ENCODE results near the gene ADRA2C.

Gene ADRA2C

GRCh38 chr4:3807822-3808496, 41.8 kb downstream of the ADRA2C start:
- TF ChIP-seq FOXP2 (optimal IDR thresholded peaks at IDR 0.05; ENCODE audit: borderline replicate concordance, extremely low read depth, extremely low read length, insufficient read depth), result no peak
- no peak for TF ChIP-seq REST (IDR thresholded peaks at IDR 0.05; ENCODE audit: insufficient read depth in 1 of 2, low read depth in 2 of 2, low read length in 2 of 2)
- no peak for TF ChIP-seq POLR2AphosphoS5 (IDR thresholded peaks at IDR 0.05; ENCODE audit: low read depth, low read length)
- TF ChIP-seq SIN3A (IDR thresholded peaks at IDR 0.05; ENCODE audit: borderline replicate concordance, insufficient read depth, low read length), result no peak
- TF ChIP-seq TAF1 (IDR thresholded peaks at IDR 0.05; ENCODE audit: borderline replicate concordance, insufficient read depth, low read length), result no peak

DNA sequence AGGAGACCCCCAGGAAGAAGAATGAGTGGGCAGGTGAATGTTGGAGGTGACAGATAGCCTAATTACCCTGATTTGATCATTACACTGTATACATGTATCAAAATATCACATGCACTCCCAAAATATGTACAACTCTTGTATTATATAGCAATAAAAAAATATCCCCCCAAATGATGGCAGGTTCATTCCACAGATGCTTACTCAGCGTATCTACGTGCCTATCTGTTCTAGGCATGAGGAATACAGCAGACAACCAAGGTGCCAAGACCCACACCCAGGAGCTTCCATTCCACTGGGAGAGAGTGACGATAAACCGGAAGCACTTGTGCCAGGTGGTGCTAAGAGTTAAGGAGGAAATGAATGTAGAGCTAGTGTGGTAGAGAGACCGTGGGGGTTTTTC, 42.4 kb downstream of the ADRA2C start:
- no peak for TF ChIP-seq FOXP2 (optimal IDR thresholded peaks at IDR 0.05; ENCODE audit: borderline replicate concordance, extremely low read depth, extremely low read length, insufficient read depth)
- TF ChIP-seq POLR2AphosphoS5 (IDR thresholded peaks at IDR 0.05; ENCODE audit: low read depth, low read length), result no peak
- no peak for TF ChIP-seq TAF1 (IDR thresholded peaks at IDR 0.05; ENCODE audit: borderline replicate concordance, insufficient read depth, low read length)
- no peak for TF ChIP-seq SIN3A (IDR thresholded peaks at IDR 0.05; ENCODE audit: borderline replicate concordance, insufficient read depth, low read length)
- TF ChIP-seq REST (IDR thresholded peaks at IDR 0.05; ENCODE audit: insufficient read depth in 1 of 2, low read depth in 2 of 2, low read length in 2 of 2), result no peak

GRCh38 chr4:3809028-3809427, 42.8 kb downstream of the ADRA2C start:
- TF ChIP-seq POLR2AphosphoS5 (IDR thresholded peaks at IDR 0.05; ENCODE audit: low read depth, low read length) (no peak), FOXP2 (optimal IDR thresholded peaks at IDR 0.05; ENCODE audit: borderline replicate concordance, extremely low read depth, extremely low read length, insufficient read depth) (no peak), SIN3A (IDR thresholded peaks at IDR 0.05; ENCODE audit: borderline replicate concordance, insufficient read depth, low read length) (no peak), TAF1 (IDR thresholded peaks at IDR 0.05; ENCODE audit: borderline replicate concordance, insufficient read depth, low read length) (no peak), REST (IDR thresholded peaks at IDR 0.05; ENCODE audit: insufficient read depth in 1 of 2, low read depth in 2 of 2, low read length in 2 of 2) (no peak)

DNA sequence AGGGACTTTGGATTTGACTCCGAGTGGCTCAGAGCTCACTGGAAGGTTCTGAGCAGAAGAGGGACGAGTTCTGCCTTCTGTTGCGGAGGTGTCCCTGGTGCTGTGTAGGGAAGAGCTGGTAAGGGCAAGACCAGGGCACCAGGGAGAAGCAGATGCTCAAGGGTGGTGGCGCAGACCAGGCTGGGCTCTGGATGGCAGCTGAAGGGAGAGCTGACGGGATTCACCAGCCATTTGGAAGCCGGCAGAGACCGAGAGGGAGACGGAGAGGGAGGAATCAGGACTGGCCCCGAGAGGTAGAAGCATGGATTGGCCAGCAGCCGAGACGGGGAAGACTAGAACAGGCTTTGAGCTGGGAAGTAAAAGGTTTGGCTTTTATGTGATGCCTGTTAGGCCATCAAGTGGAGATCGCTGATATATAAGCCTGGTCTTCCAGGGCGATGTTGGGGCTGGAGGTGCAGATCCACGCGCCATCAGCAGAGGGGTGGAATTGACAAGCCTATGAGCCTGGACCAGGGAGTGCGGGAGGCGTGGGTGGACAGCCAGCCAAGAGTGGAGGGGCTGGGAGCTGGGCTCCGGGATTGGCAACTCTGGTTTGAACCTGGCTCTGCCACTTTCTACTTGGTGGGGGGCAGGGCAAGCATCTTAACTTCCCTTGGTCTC, 43.4 kb downstream of the ADRA2C start:
- TF ChIP-seq TAF1 (IDR thresholded peaks at IDR 0.05; ENCODE audit: borderline replicate concordance, insufficient read depth, low read length), result no peak

- TF ChIP-seq FOXP2 (optimal IDR thresholded peaks at IDR 0.05; ENCODE audit: borderline replicate concordance, extremely low read depth, extremely low read length, insufficient read depth), result no peak
- no peak for TF ChIP-seq SIN3A (IDR thresholded peaks at IDR 0.05; ENCODE audit: borderline replicate concordance, insufficient read depth, low read length)
- TF ChIP-seq TAF1 (IDR thresholded peaks at IDR 0.05; ENCODE audit: borderline replicate concordance, insufficient read depth, low read length), result no peak
- TF ChIP-seq POLR2AphosphoS5 (IDR thresholded peaks at IDR 0.05; ENCODE audit: low read depth, low read length), result no peak
- TF ChIP-seq REST (IDR thresholded peaks at IDR 0.05; ENCODE audit: insufficient read depth in 1 of 2, low read depth in 2 of 2, low read length in 2 of 2), result no peak
Observed at GRCh38 chr4:3810111-3810680, 44.0 kb downstream of the ADRA2C start.
